Iris pigment epithelial cell (primary cell): Measurements from ENCODE around the gene TMEM150B.

Experiments
- DNase-seq: peaks from one replicate; pipeline ENCODE4 v3.0.0-alpha.2; 2011; ENCODE audit warnings: low read depth

Gene TMEM150B

GRCh38 chr19:55276720-55277430, 48.3 kb downstream of the TMEM150B start:
- DNase-seq = no peak

- DNase-seq = no peak
Observed at GRCh38 chr19:55275851-55276719, 49.1 kb downstream of the TMEM150B start.

- no peak for DNase-seq
Observed at GRCh38 chr19:55273978-55274707, 51.0 kb downstream of the TMEM150B start.

GRCh38 chr19:55272142-55272541, 53.0 kb downstream of the TMEM150B start:
- no peak for DNase-seq

- DNase-seq = no peak
Observed at GRCh38 chr19:55270172-55270942, 54.8 kb downstream of the TMEM150B start.

- DNase-seq = no peak
Observed at GRCh38 chr19:55269299-55269698, 55.8 kb downstream of the TMEM150B start.

GRCh38 chr19:55266840-55267239, 58.3 kb downstream of the TMEM150B start:
- no peak for DNase-seq

GRCh38 chr19:55266404-55266803, 58.7 kb downstream of the TMEM150B start:
- DNase-seq = no peak

- no peak for DNase-seq
Observed at GRCh38 chr19:55265723-55266386, 59.3 kb downstream of the TMEM150B start.

- no peak for DNase-seq
Observed at GRCh38 chr19:55265173-55265572, 60.0 kb downstream of the TMEM150B start.

GRCh38 chr19:55264531-55264930, 60.6 kb downstream of the TMEM150B start:
- DNase-seq = peak; percentile 12
